H1 (cell line): ENCODE results near the gene PHACTR1.

Experiments used
- EGR1 ChIP-seq: IDR thresholded peaks from 2 replicates; pipeline ENCODE4 v1.6.1; 2011; ENCODE audit warnings: low read depth, low read length, borderline replicate concordance
- EZH2 ChIP-seq: fragments of 200-600 bp; sonication (generic); IDR thresholded peaks from 2 replicates; pipeline ENCODE4 v1.7.1; 2012; ENCODE audit warnings: low read depth, mild to moderate bottlenecking, moderate library complexity, low read length, inconsistent platforms; ENCODE audit not compliant: severe bottlenecking
- JUN ChIP-seq: IDR thresholded peaks from 2 replicates; pipeline ENCODE4 v1.6.1; 2011; ENCODE audit warnings: low read depth, mild to moderate bottlenecking, improper control_type of control experiment, low read length
- JUND ChIP-seq: IDR thresholded peaks from 2 replicates; pipeline ENCODE4 v1.6.1; 2011; ENCODE audit warnings: mild to moderate bottlenecking, improper control_type of control experiment, low read length
- PHF8 ChIP-seq: fragments of 200-600 bp; sonication (generic); conservative IDR thresholded peaks from 2 replicates; pipeline ENCODE4 v1.7.1; 2012; ENCODE audit warnings: low read depth, mild to moderate bottlenecking, inconsistent platforms, low read length, moderate library complexity
- RFX5 ChIP-seq: IDR thresholded peaks from 2 replicates; pipeline ENCODE4 v1.6.1; 2011; ENCODE audit warnings: low read depth, low read length, improper control_type of control experiment, borderline replicate concordance
- RXRA ChIP-seq: IDR thresholded peaks from 2 replicates; pipeline ENCODE4 v1.6.1; 2011; ENCODE audit warnings: low read depth, mild to moderate bottlenecking, low read length, moderate library complexity; ENCODE audit not compliant: insufficient read depth
- SRF ChIP-seq: IDR thresholded peaks from 2 replicates; pipeline ENCODE4 v1.6.1; 2011; ENCODE audit warnings: mild to moderate bottlenecking, low read depth, low read length, moderate library complexity
- TAF7 ChIP-seq: optimal IDR thresholded peaks from 2 replicates; pipeline ENCODE3; 2011; ENCODE audit warnings: low read depth, mild to moderate bottlenecking, inconsistent platforms, low read length, moderate library complexity, borderline replicate concordance
- TF ChIP-seq, protein P1 (sequence below), 3 experiments: IDR thresholded peaks; 1 replicate in 2 of 3; 2 replicates in 1 of 3; pipeline versions ENCODE4 v1.5.1 to v1.6.1; 2011; ENCODE audit warnings: low read length in 3 of 3, mild to moderate bottlenecking in 3 of 3, inconsistent platforms in 2 of 3, low read depth in 1 of 3, moderate library complexity in 1 of 3; ENCODE audit not compliant: insufficient read depth in 1 of 3; ENCODE audit errors: control extremely low read depth in 1 of 3

GRCh38 chr6:13124131-13124530 is 407.6 kb downstream of the PHACTR1 start:
- TF ChIP-seq, protein P1, sequence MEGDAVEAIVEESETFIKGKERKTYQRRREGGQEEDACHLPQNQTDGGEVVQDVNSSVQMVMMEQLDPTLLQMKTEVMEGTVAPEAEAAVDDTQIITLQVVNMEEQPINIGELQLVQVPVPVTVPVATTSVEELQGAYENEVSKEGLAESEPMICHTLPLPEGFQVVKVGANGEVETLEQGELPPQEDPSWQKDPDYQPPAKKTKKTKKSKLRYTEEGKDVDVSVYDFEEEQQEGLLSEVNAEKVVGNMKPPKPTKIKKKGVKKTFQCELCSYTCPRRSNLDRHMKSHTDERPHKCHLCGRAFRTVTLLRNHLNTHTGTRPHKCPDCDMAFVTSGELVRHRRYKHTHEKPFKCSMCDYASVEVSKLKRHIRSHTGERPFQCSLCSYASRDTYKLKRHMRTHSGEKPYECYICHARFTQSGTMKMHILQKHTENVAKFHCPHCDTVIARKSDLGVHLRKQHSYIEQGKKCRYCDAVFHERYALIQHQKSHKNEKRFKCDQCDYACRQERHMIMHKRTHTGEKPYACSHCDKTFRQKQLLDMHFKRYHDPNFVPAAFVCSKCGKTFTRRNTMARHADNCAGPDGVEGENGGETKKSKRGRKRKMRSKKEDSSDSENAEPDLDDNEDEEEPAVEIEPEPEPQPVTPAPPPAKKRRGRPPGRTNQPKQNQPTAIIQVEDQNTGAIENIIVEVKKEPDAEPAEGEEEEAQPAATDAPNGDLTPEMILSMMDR (IDR thresholded peaks at IDR 0.05; ENCODE audit: control extremely low read depth in 1 of 3, insufficient read depth in 1 of 3, low read depth in 1 of 3, low read length in 3 of 3): no peak
- no peak for TF ChIP-seq TAF7
- TF ChIP-seq PHF8: no peak
- TF ChIP-seq EZH2: no peak
- TF ChIP-seq EGR1: no peak
- TF ChIP-seq RFX5: no peak
- no peak for TF ChIP-seq SRF
- TF ChIP-seq JUN: no peak
- no peak for TF ChIP-seq RXRA
- TF ChIP-seq JUND: no peak
